NCI-H748 treated with DMSO at 0.1 percent for 48 hours (cell line): Measurements from ENCODE around the gene BFAR.
"Not testable (repeated sequence)": the region's sequence is repeated elsewhere in the genome, so short reads cannot be mapped to it uniquely, and the experiment has no call there.

Experiments
- DNase-seq: peaks from one replicate; lab custom pipeline; 2025; lab: John Stamatoyannopoulos, UW

BFAR gene

GRCh38 chr16:14685870-14686793, 53.4 kb downstream of the BFAR start:
- not testable (repeated sequence) for DNase-seq

GRCh38 chr16:14694129-14694528, 61.4 kb downstream of the BFAR start, which contains the start of gene PLA2G10:
Gene PLA2G10 (minus strand): TSS chr16:14694308. CDS start chr16:14694229, 79 bp downstream.
- not testable (repeated sequence) for DNase-seq

GRCh38 chr16:14701859-14702258, 69.1 kb downstream of the BFAR start:
- not testable (repeated sequence) for DNase-seq

- DNase-seq: not testable (repeated sequence)
These were observed 69.9 kb downstream of the BFAR start for GRCh38 chr16:14702672-14703071.

GRCh38 chr16:14703156-14704011, 70.6 kb downstream of the BFAR start, which contains the start of gene NPIPA3:
Gene NPIPA3 (plus strand): TSS chr16:14703411. CDS start chr16:14708944, 5,533 bp downstream.
- not testable (repeated sequence) for DNase-seq
